Karpas-422 (cell line): Measurements from ENCODE around the gene LEMD1. TPM values are rescaled to one million over a fixed set of nuclear protein-coding genes. Genes with fewer than 3 reads are reported as not detected.
A peak's percentile ranks its signal among the peaks of the same experiment; 100 is the strongest.
"Not testable (repeated sequence)": the region's sequence is repeated elsewhere in the genome, so short reads cannot be mapped to it uniquely, and the experiment has no call there.

ENCODE experiments used
- DNase-seq: peaks from one replicate; pipeline ENCODE4 v3.0.0-alpha.2; 2015
- H2AFZ ChIP-seq: fragments of 200-600 bp; sonication (generic); 2 replicates; pipeline ENCODE4 v1.6.1; 2014; ENCODE audit warnings: antibody characterized with exemption, low read length, mixed read lengths
- H3K27ac ChIP-seq: fragments of 200-600 bp; sonication (generic); 2 replicates; pipeline ENCODE4 v1.5.1; 2014; ENCODE audit warnings: mild to moderate bottlenecking, low read length, moderate library complexity
- H3K27me3 ChIP-seq: fragments of 200-600 bp; sonication (generic); 2 replicates; pipeline ENCODE4 v1.6.1; 2014; ENCODE audit warnings: low read length, mixed read lengths
- H3K36me3 ChIP-seq: fragments of 200-600 bp; sonication (generic); 2 replicates; pipeline ENCODE4 v1.6.1; 2014; ENCODE audit warnings: low read length, mixed read lengths; ENCODE audit not compliant: insufficient read depth
- H3K4me1 ChIP-seq: fragments of 200-600 bp; sonication (generic); 2 replicates; pipeline ENCODE4 v1.6.1; 2014; ENCODE audit warnings: mild to moderate bottlenecking, low read length, mixed read lengths
- H3K4me2 ChIP-seq: fragments of 200-600 bp; sonication (generic); 2 replicates; pipeline ENCODE4 v1.6.1; 2014; ENCODE audit warnings: low read length, low read depth, mild to moderate bottlenecking; ENCODE audit not compliant: poor library complexity, severe bottlenecking
- H3K4me3 ChIP-seq: fragments of 200-600 bp; sonication (generic); 2 replicates; pipeline ENCODE4 v1.5.1; 2014; ENCODE audit warnings: mild to moderate bottlenecking, antibody characterized with exemption, low read length, mixed read lengths
- H3K79me2 ChIP-seq: fragments of 200-600 bp; sonication (generic); 2 replicates; pipeline ENCODE4 v1.6.1; 2014; ENCODE audit warnings: mild to moderate bottlenecking, low read length, mixed read lengths
- H3K9ac ChIP-seq: fragments of 200-600 bp; sonication (generic); 2 replicates; pipeline ENCODE4 v1.6.0; 2014; ENCODE audit warnings: low read length
- H3K9me2 ChIP-seq: fragments of 200-600 bp; sonication (generic), shearing (Covaris generic); replicated peaks from 2 replicates; pipeline ENCODE4 v1.6.0; 2014; ENCODE audit warnings: mild to moderate bottlenecking, low read length, moderate library complexity; ENCODE audit not compliant: insufficient read depth
- H3K9me3 ChIP-seq: fragments of 300-700, 200-600 bp; sonication (generic); 2 replicates; pipeline ENCODE4 v1.6.1; 2014; ENCODE audit warnings: low read length, mixed read lengths
- H4K20me1 ChIP-seq: fragments of 200-600 bp; sonication (generic); 2 replicates; pipeline ENCODE4 v1.6.1; 2014; ENCODE audit warnings: mild to moderate bottlenecking, antibody characterized with exemption, low read length, low read depth; ENCODE audit not compliant: insufficient read depth
- total RNA-seq: library from RNA; depleted of rRNA; stranded (reverse); fragments of >200 nt; shearing (Covaris generic); gene quantifications from 2 replicates; pipeline ENCODE4 v1.2.3, GENCODE V29; 2014; ENCODE audit warnings: low replicate concordance

LEMD1 gene
- total RNA-seq, 1 experiment from 2014 or later: not detected

DNA sequence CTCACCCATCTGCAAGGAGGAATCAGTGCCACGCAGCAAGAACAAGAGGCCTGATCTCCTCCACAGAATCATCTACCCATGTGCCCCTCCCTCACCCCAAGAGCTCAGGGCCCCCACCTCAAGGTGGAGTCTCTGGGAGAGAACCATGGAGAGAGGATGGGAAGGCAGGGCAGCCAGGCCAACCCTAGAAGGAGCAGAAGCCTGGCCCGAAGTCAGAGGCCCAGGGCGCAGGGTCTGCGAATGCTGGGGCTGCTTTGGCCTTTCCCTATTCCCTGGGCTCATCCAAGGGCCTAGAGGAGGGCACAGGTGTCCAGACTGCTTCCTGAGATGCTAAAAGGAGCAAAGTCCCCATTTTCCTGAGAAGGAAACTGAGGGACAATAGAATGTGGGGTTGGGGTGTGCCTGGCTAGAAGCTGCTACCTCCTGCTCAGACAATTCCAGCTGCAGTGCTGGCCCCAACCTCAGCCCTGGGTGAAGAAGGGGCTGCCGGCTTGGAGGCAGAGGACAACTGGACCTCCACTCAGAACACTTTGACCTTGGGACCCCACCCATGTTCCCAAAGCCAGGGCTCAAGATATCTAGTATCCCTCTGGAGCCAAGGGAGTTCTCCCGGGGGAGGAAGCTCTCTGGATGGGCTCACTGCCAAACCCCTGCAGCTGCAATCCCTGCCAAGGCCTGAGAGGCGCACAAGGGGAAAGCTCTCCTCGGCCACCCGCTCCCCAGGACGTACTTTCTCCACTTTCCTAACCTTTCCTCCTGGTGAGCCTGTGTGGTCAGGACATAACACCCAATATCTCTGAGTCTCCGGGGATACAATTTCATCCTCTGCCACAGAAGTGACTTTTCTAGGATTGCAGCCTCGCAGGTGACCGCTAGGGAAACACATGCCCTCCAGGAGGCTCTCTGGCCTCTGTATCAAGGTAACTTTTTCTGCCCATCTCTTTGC, 16.6 kb upstream of the LEMD1 start:
- Histone ChIP-seq H3K27ac (no peak overlapping the region), H3K9me3 (no peaks in the 10 kb centered on the region), H3K36me3 (no peaks in the 10 kb centered on the region), H3K9me2 (no peaks in the 10 kb centered on the region), H3K4me1 (peaks cover 29% of the 10 kb centered on the region), H3K9ac (no peak overlapping the region), H3K4me2 (no peak overlapping the region), H3K27me3 (no peaks in the 10 kb centered on the region), H3K79me2 (no peaks in the 10 kb centered on the region), H2AFZ (no peak overlapping the region), H4K20me1 (0 out of 2 replicates have a peak, but pooled peaks cover 4% of the 10 kb centered on the region), H3K4me3 (no peak overlapping the region)
- DNase-seq: peak; percentile 54

DNA sequence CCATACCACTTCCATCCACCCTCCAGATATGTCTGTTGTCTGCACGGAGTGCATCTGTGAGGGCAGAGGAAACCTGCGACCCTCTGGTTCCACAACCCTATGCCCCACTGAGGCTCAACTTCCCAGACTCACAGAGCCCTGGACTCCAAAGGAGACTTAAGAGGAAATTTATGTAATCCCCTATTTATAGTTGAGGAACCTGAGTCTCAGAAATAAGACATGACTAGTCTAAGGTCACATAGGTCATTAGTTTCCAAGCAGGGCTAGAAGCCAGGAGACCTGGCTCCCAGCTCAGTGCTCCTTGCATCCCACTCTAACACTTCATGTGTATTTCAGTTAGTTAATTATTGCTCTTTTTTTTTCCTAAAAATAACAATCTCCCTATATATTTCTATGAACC, 15.7 kb upstream of the LEMD1 start:
- H3K79me2 ChIP-seq: no peaks in the 10 kb centered on the region
- H3K9me2 ChIP-seq: no peaks in the 10 kb centered on the region
- no peaks in the 10 kb centered on the region for H3K36me3 ChIP-seq
- no peak overlapping the region for H2AFZ ChIP-seq
- peaks cover 29% of the 10 kb centered on the region for H3K4me1 ChIP-seq
- 0 out of 2 replicates have a peak, but pooled peaks cover 4% of the 10 kb centered on the region for H4K20me1 ChIP-seq
- H3K4me3 ChIP-seq: no peak overlapping the region
- no peaks in the 10 kb centered on the region for H3K27me3 ChIP-seq
- no peak for DNase-seq
- no peaks in the 10 kb centered on the region for H3K9me3 ChIP-seq
- H3K4me2 ChIP-seq: no peak overlapping the region
- H3K27ac ChIP-seq: no peak overlapping the region
- H3K9ac ChIP-seq: no peak overlapping the region

DNA sequence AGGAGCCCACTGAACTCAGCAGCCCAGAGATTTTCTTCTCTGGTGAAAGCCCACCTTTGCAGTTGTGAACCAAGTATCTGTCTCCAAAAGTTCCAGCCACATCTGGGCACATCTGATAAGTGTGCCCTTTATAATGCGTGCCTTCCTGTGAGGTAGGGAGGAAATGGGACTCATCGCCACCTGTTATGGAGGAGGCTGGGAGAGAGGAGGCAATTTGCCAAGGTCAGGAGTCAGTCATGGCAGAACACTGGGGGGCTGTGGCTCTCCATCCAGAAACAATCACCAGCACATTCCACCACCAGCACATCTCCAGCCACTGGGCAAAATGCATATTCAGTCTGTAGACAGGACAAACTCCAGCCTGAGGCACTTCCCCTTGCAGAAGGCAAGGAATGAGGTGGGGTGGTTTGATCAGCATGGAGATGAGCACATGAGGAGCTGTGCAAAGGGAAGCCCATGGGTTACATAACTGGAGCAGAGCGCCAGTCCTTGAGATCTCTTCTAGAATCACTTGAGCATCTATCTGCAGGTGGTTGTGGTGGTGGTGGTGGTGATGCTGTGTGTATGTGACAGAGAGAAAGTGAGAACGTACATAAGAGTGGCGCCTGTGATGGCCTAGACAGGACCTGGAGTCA, 15.0 kb upstream of the LEMD1 start:
- no peak for DNase-seq
- no peak overlapping the region for H3K4me2 ChIP-seq
- H3K79me2 ChIP-seq: no peaks in the 10 kb centered on the region
- H3K27ac ChIP-seq: no peak overlapping the region
- no peak overlapping the region for H3K4me3 ChIP-seq
- peaks cover 29% of the 10 kb centered on the region for H3K4me1 ChIP-seq
- no peaks in the 10 kb centered on the region for H3K36me3 ChIP-seq
- 0 out of 2 replicates have a peak, but pooled peaks cover 4% of the 10 kb centered on the region for H4K20me1 ChIP-seq
- H3K9me3 ChIP-seq: no peaks in the 10 kb centered on the region
- no peaks in the 10 kb centered on the region for H3K27me3 ChIP-seq
- no peak overlapping the region for H3K9ac ChIP-seq
- H2AFZ ChIP-seq: no peak overlapping the region
- no peaks in the 10 kb centered on the region for H3K9me2 ChIP-seq

DNA sequence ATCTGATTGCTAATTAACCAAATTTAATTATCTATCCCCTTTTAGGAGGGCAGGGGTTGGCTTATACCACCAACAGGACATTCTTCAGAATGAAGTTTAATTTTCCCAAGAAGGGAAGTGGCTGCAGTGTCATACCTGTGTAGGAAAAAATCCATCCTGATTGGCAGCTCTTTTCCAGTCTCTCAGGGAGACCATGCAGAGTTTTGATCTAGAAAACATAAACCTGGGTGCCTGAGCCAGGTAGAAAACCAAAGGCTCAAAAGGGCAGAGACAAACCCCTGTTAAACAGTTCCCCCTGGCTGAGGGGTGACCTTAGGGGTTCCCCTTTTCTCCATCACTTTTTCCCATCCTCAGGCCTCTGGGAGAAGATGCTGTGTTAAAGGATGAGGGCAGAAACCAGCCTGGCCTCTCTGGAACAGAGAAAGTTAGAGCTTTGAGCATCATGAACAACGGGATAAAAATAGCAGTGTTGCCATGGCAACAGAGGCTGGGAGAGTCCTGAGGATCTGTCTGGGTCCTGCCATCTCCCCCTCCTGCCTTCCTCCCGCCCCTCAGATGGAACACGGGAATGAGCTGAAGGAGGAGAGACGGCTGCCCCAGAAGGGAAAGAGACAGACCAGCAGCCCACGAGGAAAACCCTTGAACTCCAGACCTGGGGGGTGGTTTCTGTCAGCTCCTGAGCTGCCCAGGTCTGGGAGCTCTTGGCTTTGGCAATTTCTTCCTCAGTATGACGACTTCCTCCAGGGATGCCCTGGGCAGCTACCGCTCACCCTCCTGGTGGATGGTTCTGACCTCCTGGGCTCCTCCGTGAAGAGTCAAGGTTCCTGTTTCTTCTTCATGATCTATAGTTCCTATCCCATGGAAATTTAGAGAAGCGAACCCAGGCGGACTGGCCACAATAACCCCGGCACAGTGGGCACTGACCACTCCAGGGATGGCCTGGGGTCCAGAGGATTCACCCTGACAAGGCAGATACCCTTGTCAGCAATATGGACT, 14.0 kb upstream of the LEMD1 start:
- H3K4me3 ChIP-seq: no peak overlapping the region
- no peaks in the 10 kb centered on the region for H3K79me2 ChIP-seq
- peak overlapping the region; percentile 13 for H3K4me2 ChIP-seq
- no peaks in the 10 kb centered on the region for H3K9me2 ChIP-seq
- no peaks in the 10 kb centered on the region for H3K27me3 ChIP-seq
- no peak for DNase-seq
- H3K27ac ChIP-seq: no peak overlapping the region
- no peak overlapping the region for H3K9ac ChIP-seq
- no peaks in the 10 kb centered on the region for H3K9me3 ChIP-seq
- H3K36me3 ChIP-seq: no peaks in the 10 kb centered on the region
- no peak overlapping the region for H2AFZ ChIP-seq
- H4K20me1 ChIP-seq: 0 out of 2 replicates have a peak, but pooled peaks cover 4% of the 10 kb centered on the region
- H3K4me1 ChIP-seq: peaks cover 25% of the 10 kb centered on the region

DNA sequence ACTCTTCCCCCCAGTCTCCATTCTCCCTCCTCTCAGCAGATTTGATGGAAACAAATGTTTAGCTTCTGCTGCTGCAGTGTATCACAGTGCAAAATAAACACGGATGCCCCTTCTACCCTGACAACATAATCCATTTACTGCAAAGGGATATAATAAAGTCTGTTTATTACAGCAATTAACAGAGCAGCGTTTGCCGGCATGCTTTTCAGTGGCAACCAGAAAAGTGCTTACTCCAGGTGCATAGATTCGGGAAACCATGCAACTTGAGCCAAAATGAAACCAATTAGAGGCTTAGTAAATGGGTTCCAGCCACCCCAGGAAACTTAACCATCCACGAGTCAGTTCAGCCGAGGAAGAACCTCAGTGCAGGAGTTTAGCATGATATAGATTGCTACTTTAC, 12.9 kb upstream of the LEMD1 start:
- Histone ChIP-seq H3K79me2 (no peaks in the 10 kb centered on the region), H3K36me3 (no peaks in the 10 kb centered on the region), H3K9me2 (no peaks in the 10 kb centered on the region), H3K4me3 (no peak overlapping the region), H4K20me1 (0 out of 2 replicates have a peak, but pooled peaks cover 4% of the 10 kb centered on the region), H3K9me3 (no peaks in the 10 kb centered on the region), H3K4me1 (peaks cover 24% of the 10 kb centered on the region), H3K27ac (no peak overlapping the region), H3K9ac (no peak overlapping the region), H3K27me3 (no peaks in the 10 kb centered on the region), H3K4me2 (no peak overlapping the region), H2AFZ (no peak overlapping the region)
- DNase-seq: no peak

DNA sequence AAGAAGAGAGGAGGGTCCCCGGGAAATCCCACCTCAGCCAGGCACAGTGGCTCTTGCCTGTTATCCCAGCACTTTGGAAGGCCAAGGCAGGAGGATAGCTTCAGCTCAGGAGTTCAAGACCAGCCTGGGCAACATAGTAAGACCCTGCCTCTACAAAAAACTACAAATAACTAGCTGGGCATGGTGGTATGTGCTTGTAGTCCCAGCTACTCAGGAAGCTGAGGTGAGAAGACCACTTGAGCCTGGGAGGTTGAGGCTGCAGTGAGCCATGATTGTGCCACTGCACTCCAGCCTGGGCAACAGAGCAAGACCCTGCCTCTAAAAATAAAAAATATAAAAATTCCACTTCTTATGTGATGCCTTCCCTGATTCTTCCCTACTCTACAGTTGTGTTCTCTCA, 10.8 kb upstream of the LEMD1 start:
- not testable (repeated sequence) for H3K36me3 ChIP-seq, H3K79me2 ChIP-seq, H3K27ac ChIP-seq, H2AFZ ChIP-seq, H3K9me3 ChIP-seq, H3K4me3 ChIP-seq, H3K9ac ChIP-seq, H3K9me2 ChIP-seq, H3K4me2 ChIP-seq, H4K20me1 ChIP-seq, H3K27me3 ChIP-seq
- peaks cover 24% of the 10 kb centered on the region for H3K4me1 ChIP-seq
- DNase-seq: peak; percentile 6

DNA sequence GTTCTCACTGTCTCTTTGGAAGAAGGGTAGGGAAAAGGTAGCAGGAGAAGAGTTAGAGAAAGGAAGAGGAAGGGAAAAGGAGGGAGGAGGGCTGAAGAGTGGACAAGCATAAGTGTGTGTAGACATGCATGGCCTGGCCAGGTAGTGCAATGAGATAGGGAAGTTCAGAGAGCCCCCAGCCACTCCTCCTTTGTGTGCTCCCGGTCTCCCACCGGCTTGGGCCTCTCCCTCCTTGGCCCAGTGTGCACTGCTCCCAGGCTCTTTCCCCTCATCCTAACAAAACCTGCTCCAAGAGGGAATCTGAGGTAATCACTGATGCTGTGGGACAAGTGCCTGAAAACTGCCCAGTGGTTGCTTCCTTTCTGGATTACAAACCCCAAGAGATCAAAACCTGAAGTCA, 10.3 kb upstream of the LEMD1 start:
- no peaks in the 10 kb centered on the region for H3K9me3 ChIP-seq
- DNase-seq: no peak
- peaks cover 24% of the 10 kb centered on the region for H3K4me1 ChIP-seq
- H3K79me2 ChIP-seq: no peaks in the 10 kb centered on the region
- no peak overlapping the region for H2AFZ ChIP-seq
- no peaks in the 10 kb centered on the region for H3K9me2 ChIP-seq
- no peaks in the 10 kb centered on the region for H3K27me3 ChIP-seq
- no peak overlapping the region for H3K4me2 ChIP-seq
- no peak overlapping the region for H3K27ac ChIP-seq
- 0 out of 2 replicates have a peak, but pooled peaks cover 4% of the 10 kb centered on the region for H4K20me1 ChIP-seq
- H3K36me3 ChIP-seq: no peaks in the 10 kb centered on the region
- no peak overlapping the region for H3K9ac ChIP-seq
- H3K4me3 ChIP-seq: no peak overlapping the region
